WTC11 (cell line): ENCODE results near the gene TYRP1. TPM values are rescaled to one million over a fixed set of nuclear protein-coding genes. Genes with fewer than 3 reads are reported as not detected.

Experiments
- ATAC-seq: fragments of 200-7000 bp; cut with Tn5 transposase; 2 replicates; pipeline ENCODE4 v1.10.0; 2021; ENCODE audit warnings: mild to moderate bottlenecking, moderate library complexity
- CTCF ChIA-PET: fragments of 300-600 bp; sonication (Branson Sonifier 250); formaldehyde crosslinking; loops from one replicate; lab custom pipeline; 2021; ENCODE audit warnings: antibody characterized with exemption; lab: Charles Lee
- POLR2A ChIA-PET: fragments of 350-600 bp; sonication (Branson Sonifier 250); formaldehyde crosslinking; loops from one replicate; lab custom pipeline; 2021; ENCODE audit warnings: antibody characterized with exemption; lab: Charles Lee
- DNase-seq: peaks from one replicate; pipeline ENCODE4 v3.0.0; 2021; ENCODE audit warnings: low spot score
- H3K27ac Mint-ChIP-seq: 2 replicates; pipeline ENCODE4 v1.8.0; 2021; ENCODE audit warnings: mixed read lengths
- H3K27me3 Mint-ChIP-seq: 2 replicates; pipeline ENCODE4 v1.8.0; 2021; ENCODE audit warnings: low read depth, mild to moderate bottlenecking, moderate library complexity, mixed read lengths
- H3K36me3 Mint-ChIP-seq: 2 replicates; pipeline ENCODE4 v1.8.0; 2021; ENCODE audit warnings: mixed read lengths
- H3K4me1 Mint-ChIP-seq: 2 replicates; pipeline ENCODE4 v1.8.0; 2022; ENCODE audit warnings: mixed read lengths
- H3K4me3 Mint-ChIP-seq: 2 replicates; pipeline ENCODE4 v1.8.0; 2021; ENCODE audit warnings: mild to moderate bottlenecking, moderate library complexity, mixed read lengths
- H3K9me3 Mint-ChIP-seq: 2 replicates; pipeline ENCODE4 v1.8.0; 2021; ENCODE audit warnings: mixed read lengths
- ATF1 ChIP-seq: sonication (generic); formaldehyde crosslinking; IDR thresholded peaks from 2 replicates; pipeline ENCODE4 v1.8.1; 2023; ENCODE audit warnings: mild to moderate bottlenecking, moderate library complexity, missing genetic modification reagents
- CDX4 ChIP-seq: fragments of 250-450 bp; sonication (Bioruptor Pico); IDR thresholded peaks from 2 replicates; pipeline ENCODE4 v1.9.0; 2021; ENCODE audit warnings: moderate library complexity, mild to moderate bottlenecking, inconsistent platforms, borderline replicate concordance
- E2F5 ChIP-seq: sonication (generic); formaldehyde crosslinking; IDR thresholded peaks from 2 replicates; pipeline ENCODE4 v1.8.1; 2022; ENCODE audit warnings: mild to moderate bottlenecking, moderate library complexity, missing genetic modification reagents
- ESRRA ChIP-seq: sonication (generic); formaldehyde crosslinking; IDR thresholded peaks from 2 replicates; pipeline ENCODE4 v1.8.1; 2022; ENCODE audit warnings: mild to moderate bottlenecking, missing genetic modification reagents, borderline replicate concordance
- FOXK1 ChIP-seq: sonication (generic); formaldehyde crosslinking; IDR thresholded peaks from 2 replicates; pipeline ENCODE4 v1.8.0; 2022; ENCODE audit warnings: mild to moderate bottlenecking, moderate library complexity, missing genetic modification reagents
- IRF1 ChIP-seq: sonication (generic); formaldehyde crosslinking; IDR thresholded peaks from 2 replicates; pipeline ENCODE4 v1.8.0; 2023; ENCODE audit warnings: missing genetic modification reagents
- JUN ChIP-seq: sonication (generic); formaldehyde crosslinking; IDR thresholded peaks from 2 replicates; pipeline ENCODE4 v1.8.0; 2023; ENCODE audit warnings: mild to moderate bottlenecking, missing genetic modification reagents
- MAX ChIP-seq: sonication (generic); formaldehyde crosslinking; IDR thresholded peaks from 2 replicates; pipeline ENCODE4 v1.8.0; 2022; ENCODE audit warnings: mild to moderate bottlenecking, missing genetic modification reagents
- MYBL2 ChIP-seq: sonication (generic); formaldehyde crosslinking; IDR thresholded peaks from 2 replicates; pipeline ENCODE4 v1.8.1; 2023; ENCODE audit warnings: mild to moderate bottlenecking, moderate library complexity, missing genetic modification reagents
- NFE2L1 ChIP-seq: sonication (generic); formaldehyde crosslinking; IDR thresholded peaks from 2 replicates; pipeline ENCODE4 v1.8.1; 2023; ENCODE audit warnings: missing genetic modification reagents
- PRDM15 ChIP-seq: sonication (generic); formaldehyde crosslinking; IDR thresholded peaks from 2 replicates; pipeline ENCODE4 v1.8.0; 2022; ENCODE audit warnings: missing genetic modification reagents
- RELA ChIP-seq: sonication (generic); formaldehyde crosslinking; IDR thresholded peaks from 2 replicates; pipeline ENCODE4 v1.8.1; 2022; ENCODE audit warnings: missing genetic modification reagents, mild to moderate bottlenecking, borderline replicate concordance
- SMAD4 ChIP-seq: sonication (generic); formaldehyde crosslinking; IDR thresholded peaks from 2 replicates; pipeline ENCODE4 v1.8.0; 2022; ENCODE audit warnings: mild to moderate bottlenecking, missing genetic modification reagents
- SOX15 ChIP-seq: fragments of 250-450 bp; sonication (Bioruptor Pico); IDR thresholded peaks from 2 replicates; pipeline ENCODE4 v1.9.0; 2021; ENCODE audit warnings: mild to moderate bottlenecking
- TCF7 ChIP-seq: sonication (generic); formaldehyde crosslinking; IDR thresholded peaks from 2 replicates; pipeline ENCODE4 v1.8.0; 2022; ENCODE audit warnings: mild to moderate bottlenecking, low read depth, missing genetic modification reagents, moderate library complexity
- ZNF121 ChIP-seq: sonication (generic); formaldehyde crosslinking; IDR thresholded peaks from 2 replicates; pipeline ENCODE4 v1.8.0; 2023; ENCODE audit warnings: missing genetic modification reagents
- ZNF232 ChIP-seq: sonication (generic); formaldehyde crosslinking; IDR thresholded peaks from 2 replicates; pipeline ENCODE4 v1.8.0; 2022; ENCODE audit warnings: mild to moderate bottlenecking, missing genetic modification reagents
- ZNF263 ChIP-seq: sonication (generic); formaldehyde crosslinking; IDR thresholded peaks from 2 replicates; pipeline ENCODE4 v1.8.1; 2022; ENCODE audit warnings: low read depth, mild to moderate bottlenecking, moderate library complexity, missing genetic modification reagents
- ZNF317 ChIP-seq: sonication (generic); formaldehyde crosslinking; IDR thresholded peaks from 2 replicates; pipeline ENCODE4 v1.8.1; 2023; ENCODE audit warnings: low read depth, mild to moderate bottlenecking, moderate library complexity, missing genetic modification reagents, borderline replicate concordance
- ZNF396 ChIP-seq: fragments of 250-450 bp; sonication (Bioruptor Pico); IDR thresholded peaks from 2 replicates; pipeline ENCODE4 v1.8.0; 2021; ENCODE audit warnings: mild to moderate bottlenecking, moderate library complexity, borderline replicate concordance
- ZNF512 ChIP-seq: sonication (generic); formaldehyde crosslinking; IDR thresholded peaks from 2 replicates; pipeline ENCODE4 v1.8.1; 2022; ENCODE audit warnings: missing genetic modification reagents, borderline replicate concordance
- total RNA-seq: library from RNA; stranded (reverse); gene quantifications from 3 replicates; pipeline ENCODE4 v1.2.3, GENCODE V29; 2021

TYRP1 gene
- total RNA-seq, 1 experiment from 2014 or later, result 0.31 TPM

- Mint-ChIP-seq H3K4me1 (no peaks in the 10 kb centered on the region), H3K27me3 (no peaks in the 10 kb centered on the region), H3K27ac (no peak overlapping the region), H3K4me3 (no peak overlapping the region), H3K36me3 (no peaks in the 10 kb centered on the region), H3K9me3 (no peaks in the 10 kb centered on the region)
- DNase-seq (no peak), ATAC-seq (no peak)
- ChIA-PET CTCF (no interaction called here), POLR2A (no interaction called here)
- no peak for TF ChIP-seq ZNF396 (CRISPR knock-in tag)
- no peak for TF ChIP-seq ZNF232 (CRISPR knock-in tag)
- no peak for TF ChIP-seq E2F5 (CRISPR knock-in tag)
Measured at GRCh38 chr9:12689233-12689632, 4.0 kb upstream of the TYRP1 start.

- peaks cover 10% of the 10 kb centered on the region; the same call in 1 of the 2 replicates for H3K4me1 Mint-ChIP-seq
- no peak overlapping the region for H3K27ac Mint-ChIP-seq
- H3K4me3 Mint-ChIP-seq, result no peak overlapping the region
- POLR2A ChIA-PET, result no interaction called here
- H3K9me3 Mint-ChIP-seq, result no peaks in the 10 kb centered on the region
- no peaks in the 10 kb centered on the region for H3K36me3 Mint-ChIP-seq
- DNase-seq, result no peak
- TF ChIP-seq ZNF512 (CRISPR knock-in tag) (no peak), CDX4 (CRISPR knock-in tag) (no peak), MAX (no peak), ZNF263 (CRISPR knock-in tag) (no peak), PRDM15 (no peak), ZNF121 (CRISPR knock-in tag) (no peak), TCF7 (CRISPR knock-in tag) (no peak), NFE2L1 (CRISPR knock-in tag) (no peak), RELA (CRISPR knock-in tag) (no peak), ESRRA (CRISPR knock-in tag) (no peak), JUN (CRISPR knock-in tag) (no peak), SMAD4 (CRISPR knock-in tag) (no peak), MYBL2 (CRISPR knock-in tag) (no peak), FOXK1 (CRISPR knock-in tag) (no peak), ZNF317 (CRISPR knock-in tag) (no peak), SOX15 (CRISPR knock-in tag) (no peak), IRF1 (CRISPR knock-in tag) (no peak), ATF1 (CRISPR knock-in tag) (no peak)
- ATAC-seq, result no peak
- H3K27me3 Mint-ChIP-seq, result no peaks in the 10 kb centered on the region
- CTCF ChIA-PET, result interaction anchor here (1.0 kb wide), 1 partner anchor 9 kb away, joined by 3 read pairs; no protein-coding TSS in a partner anchor
Measured at GRCh38 chr9:12694013-12694412, 828 bp downstream of the TYRP1 start.
